Mesenchymal stem cell (in vitro differentiated cells and primary cell): Measurements from ENCODE around the gene COL25A1.
A peak's percentile ranks its signal among the peaks of the same experiment; 100 is the strongest.

Source experiments
- DNase-seq: peaks from one replicate; pipeline ENCODE4 v3.0.0-alpha.2; 2013
- H2AFZ ChIP-seq: one replicate; pipeline ENCODE4 v1.6.1; 2013; ENCODE audit warnings: low read depth, mild to moderate bottlenecking, control low read depth, inconsistent platforms, low read length, moderate library complexity
- H2AK5ac ChIP-seq: 2 replicates; pipeline ENCODE4 v1.6.1; 2013; ENCODE audit warnings: low read length, moderate library complexity, mild to moderate bottlenecking, inconsistent platforms; ENCODE audit not compliant: severe bottlenecking
- H2BK120ac ChIP-seq: one replicate; pipeline ENCODE4 v1.6.1; 2013; ENCODE audit warnings: low read depth, mild to moderate bottlenecking, inconsistent platforms, low read length, moderate library complexity
- H2BK12ac ChIP-seq, 2 experiments: one replicate each; pipeline ENCODE4 v1.6.1; 2013; ENCODE audit warnings: inconsistent platforms in 2 of 2, low read length in 2 of 2, mild to moderate bottlenecking in 2 of 2, moderate library complexity in 2 of 2, control low read depth in 1 of 2
- H2BK15ac ChIP-seq: one replicate; pipeline ENCODE4 v1.6.1; 2013; ENCODE audit warnings: mild to moderate bottlenecking, low read depth, inconsistent platforms; ENCODE audit not compliant: poor library complexity, severe bottlenecking
- H2BK5ac ChIP-seq: 2 replicates; pipeline ENCODE4 v1.6.1; 2013; ENCODE audit warnings: low read depth, mild to moderate bottlenecking, low read length, control low read depth, inconsistent platforms; ENCODE audit not compliant: poor library complexity, severe bottlenecking
- H3K14ac ChIP-seq, 2 experiments: one replicate each; pipeline ENCODE4 v1.6.1; 2013; ENCODE audit warnings: inconsistent platforms in 2 of 2, low read length in 2 of 2, control low read depth in 1 of 2, mild to moderate bottlenecking in 1 of 2, moderate library complexity in 1 of 2
- H3K18ac ChIP-seq, 2 experiments: one replicate each; pipeline ENCODE4 v1.6.1; 2013; ENCODE audit warnings: inconsistent platforms in 2 of 2, low read length in 2 of 2, control low read depth in 1 of 2, low read depth in 1 of 2, mild to moderate bottlenecking in 1 of 2
- H3K23ac ChIP-seq, 2 experiments: one replicate each; pipeline ENCODE4 v1.6.1; 2013; ENCODE audit warnings: inconsistent platforms in 2 of 2, low read length in 2 of 2, mild to moderate bottlenecking in 2 of 2, moderate library complexity in 2 of 2, control low read depth in 1 of 2
- H3K27ac ChIP-seq: 2 replicates; pipeline ENCODE4 v1.5.1; 2013; ENCODE audit warnings: mild to moderate bottlenecking, moderate library complexity, low read length, control low read depth, inconsistent platforms; ENCODE audit not compliant: poor library complexity, severe bottlenecking
- H3K27me3 ChIP-seq, 2 experiments: 2 replicates each; pipeline versions ENCODE4 v1.6.1 to v1.7.0; 2013; ENCODE audit warnings: low read length in 2 of 2, mild to moderate bottlenecking in 2 of 2, moderate library complexity in 2 of 2, control low read depth in 1 of 2, inconsistent platforms in 1 of 2; ENCODE audit not compliant: control insufficient read depth in 1 of 2, insufficient read depth in 1 of 2
- H3K36me3 ChIP-seq, 2 experiments: 2 replicates each; pipeline versions ENCODE4 v1.6.1 to v1.7.0; 2013; ENCODE audit warnings: low read length in 2 of 2, control low read depth in 1 of 2, inconsistent platforms in 1 of 2, low read depth in 1 of 2, mild to moderate bottlenecking in 1 of 2; ENCODE audit not compliant: insufficient read depth in 2 of 2, control insufficient read depth in 1 of 2
- H3K4ac ChIP-seq, 2 experiments: one replicate each; pipeline ENCODE4 v1.6.1; 2013; ENCODE audit warnings: inconsistent platforms in 2 of 2, low read length in 2 of 2, mild to moderate bottlenecking in 2 of 2, moderate library complexity in 2 of 2, control low read depth in 1 of 2, low read depth in 1 of 2
- H3K4me1 ChIP-seq: 2 replicates; pipeline ENCODE4 v1.6.1; 2013; ENCODE audit warnings: low read depth, low read length, control low read depth; ENCODE audit not compliant: control insufficient read depth, insufficient read depth
- H3K4me2 ChIP-seq: 2 replicates; pipeline ENCODE4 v1.6.1; 2013; ENCODE audit warnings: low read length, mild to moderate bottlenecking, inconsistent platforms; ENCODE audit not compliant: poor library complexity, severe bottlenecking
- H3K4me3 ChIP-seq, 2 experiments: 2 replicates each; pipeline versions ENCODE4 v1.5.1 to v1.7.0; 2013; ENCODE audit warnings: low read length in 2 of 2, mild to moderate bottlenecking in 2 of 2, control low read depth in 1 of 2, low read depth in 1 of 2; ENCODE audit not compliant: insufficient read depth in 1 of 2
- H3K79me1 ChIP-seq: replicated peaks from 2 replicates; pipeline ENCODE4 v1.6.1; 2013; ENCODE audit warnings: mild to moderate bottlenecking, control low read depth, low read length, inconsistent platforms; ENCODE audit not compliant: poor library complexity, severe bottlenecking
- H3K9ac ChIP-seq: 2 replicates; pipeline ENCODE4 v1.7.0; 2013; ENCODE audit warnings: mild to moderate bottlenecking, low read length, moderate library complexity
- H3K9me3 ChIP-seq: 2 replicates; pipeline ENCODE4 v1.7.0; 2013; ENCODE audit warnings: mild to moderate bottlenecking, low read length; ENCODE audit not compliant: control insufficient read depth
- H4K8ac ChIP-seq: one replicate; pipeline ENCODE4 v1.6.1; 2013; ENCODE audit warnings: inconsistent platforms, mild to moderate bottlenecking, low read length, moderate library complexity
- H4K91ac ChIP-seq: one replicate; pipeline ENCODE4 v1.6.1; 2013; ENCODE audit warnings: mild to moderate bottlenecking, low read length, inconsistent platforms
- WGBS: methylation state at CpG from one replicate; pipeline ENCODE4 v1.1.7; 2013; ENCODE audit warnings: mixed read lengths; 5-methylcytosine and 5-hydroxymethylcytosine counted together

COL25A1 gene

GRCh38 chr4:108804648-108805273 is 497.7 kb downstream of the COL25A1 start:
- H3K27ac ChIP-seq = no peak overlapping the region
- WGBS = 93% methylated on average over 5 of the region's 5 CpGs

GRCh38 chr4:108799306-108799705 is 503.2 kb downstream of the COL25A1 start:
- Histone ChIP-seq H3K23ac (no peak overlapping the region), H3K27ac (no peak overlapping the region), H4K91ac (no peak overlapping the region), H3K27me3 (no peaks in the 10 kb centered on the region), H3K36me3 (no peaks in the 10 kb centered on the region), H3K4me1 (no peaks in the 10 kb centered on the region), H3K9me3 (no peaks in the 10 kb centered on the region), H2AK5ac (no peak overlapping the region), H3K4me2 (no peak overlapping the region), H2BK5ac (no peak overlapping the region), H3K4me3 (no peak overlapping the region), H3K4ac (no peak overlapping the region), H3K18ac (no peak overlapping the region), H3K9ac (no peak overlapping the region), H3K79me1 (no peaks in the 10 kb centered on the region), H2BK120ac (no peak overlapping the region), H4K8ac (no peak overlapping the region), H2AFZ (no peak overlapping the region), H2BK15ac (no peak overlapping the region), H3K14ac (no peak overlapping the region), H2BK12ac (no peak overlapping the region)
- 94% methylated on average over 5 of the region's 5 CpGs for WGBS
- DNase-seq = no peak

More at GRCh38 chr4:108804648-108805273, 497.7 kb downstream of the COL25A1 start:
- no peak overlapping the region for H2BK5ac ChIP-seq
- H3K18ac ChIP-seq = no peak overlapping the region
- no peak overlapping the region for H3K4me3 ChIP-seq
- H3K23ac ChIP-seq = no peak overlapping the region
- H2AFZ ChIP-seq = no peak overlapping the region
- H3K14ac ChIP-seq = no peak overlapping the region
- DNase-seq = no peak
- H3K4ac ChIP-seq = no peak overlapping the region
- no peak overlapping the region for H2AK5ac ChIP-seq
- no peak overlapping the region for H4K91ac ChIP-seq
- no peaks in the 10 kb centered on the region for H3K79me1 ChIP-seq
- H3K4me1 ChIP-seq = no peaks in the 10 kb centered on the region
- H3K9me3 ChIP-seq = no peaks in the 10 kb centered on the region
- H2BK12ac ChIP-seq = no peak overlapping the region
- no peak overlapping the region for H3K4me2 ChIP-seq
- H2BK15ac ChIP-seq = no peak overlapping the region
- H3K9ac ChIP-seq = no peak overlapping the region
- H2BK120ac ChIP-seq = no peak overlapping the region
- H3K36me3 ChIP-seq = no peaks in the 10 kb centered on the region
- no peak overlapping the region for H4K8ac ChIP-seq
- H3K27me3 ChIP-seq = no peaks in the 10 kb centered on the region

- DNase-seq = peak; percentile 13
- Histone ChIP-seq H3K4me3 (no peak overlapping the region), H3K9ac (no peak overlapping the region), H3K79me1 (no peaks in the 10 kb centered on the region), H3K14ac (no peak overlapping the region), H3K4ac (no peak overlapping the region), H2BK120ac (no peak overlapping the region), H2AK5ac (no peak overlapping the region), H4K91ac (no peak overlapping the region), H2AFZ (no peak overlapping the region), H3K23ac (no peak overlapping the region), H3K27me3 (no peaks in the 10 kb centered on the region), H3K36me3 (no peaks in the 10 kb centered on the region), H3K4me2 (no peak overlapping the region), H2BK12ac (no peak overlapping the region), H3K27ac (no peak overlapping the region), H3K18ac (no peak overlapping the region), H4K8ac (no peak overlapping the region), H3K4me1 (no peaks in the 10 kb centered on the region), H2BK15ac (no peak overlapping the region), H3K9me3 (no peaks in the 10 kb centered on the region), H2BK5ac (no peak overlapping the region)
- 75% methylated on average over 2 of the region's 3 CpGs for WGBS
These were observed 506.3 kb downstream of the COL25A1 start for GRCh38 chr4:108796173-108796572.

DNA sequence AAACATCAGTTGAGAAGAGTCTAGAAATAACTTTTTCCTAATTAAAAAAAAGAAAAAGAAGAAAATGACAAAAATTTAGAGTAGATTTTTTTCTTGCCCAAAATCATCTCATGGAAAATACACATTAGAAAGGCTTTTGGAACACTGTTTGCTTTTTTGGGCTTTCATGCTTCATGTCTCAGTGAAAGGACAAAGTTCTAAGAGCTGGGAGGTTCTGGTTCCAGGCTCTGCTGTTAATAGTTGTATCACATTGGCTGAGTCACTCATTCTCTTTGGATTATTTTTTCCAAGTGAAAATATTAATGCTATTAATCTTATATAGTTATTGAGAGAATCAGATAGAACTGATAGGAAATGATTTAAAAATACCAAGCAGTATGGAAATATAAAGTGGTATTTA is 506.7 kb downstream of the COL25A1 start:
- no peak overlapping the region for H2BK120ac ChIP-seq
- H4K91ac ChIP-seq = no peak overlapping the region
- no peak overlapping the region for H2AFZ ChIP-seq
- no peak for DNase-seq
- H2BK15ac ChIP-seq = no peak overlapping the region
- H3K27me3 ChIP-seq = no peaks in the 10 kb centered on the region
- no peak overlapping the region for H2AK5ac ChIP-seq
- H3K36me3 ChIP-seq = no peaks in the 10 kb centered on the region
- no peak overlapping the region for H3K18ac ChIP-seq
- H2BK5ac ChIP-seq = no peak overlapping the region
- no peak overlapping the region for H3K27ac ChIP-seq
- no peak overlapping the region for H3K4ac ChIP-seq
- H4K8ac ChIP-seq = no peak overlapping the region
- no peak overlapping the region for H3K4me2 ChIP-seq
- no peaks in the 10 kb centered on the region for H3K4me1 ChIP-seq
- no peak overlapping the region for H3K23ac ChIP-seq
- H3K9ac ChIP-seq = no peak overlapping the region
- no peak overlapping the region for H3K4me3 ChIP-seq
- H3K9me3 ChIP-seq = no peaks in the 10 kb centered on the region
- H2BK12ac ChIP-seq = no peak overlapping the region
- H3K79me1 ChIP-seq = no peaks in the 10 kb centered on the region
- H3K14ac ChIP-seq = no peak overlapping the region
